Measurements from ENCODE around the gene MS4A6A. TPM values are rescaled to one million over a fixed set of nuclear protein-coding genes. Genes with fewer than 3 reads are reported as not detected.
"Not testable (repeated sequence)": the region's sequence is repeated elsewhere in the genome, so short reads cannot be mapped to it uniquely, and the experiment has no call there.

The MS4A6A gene
- total and polyA plus RNA-seq, 2 experiments from 2014 or later = not detected

- in situ Hi-C loops (cut with MboI) = no loop called here
These were observed 24.2 kb downstream of the MS4A6A start for GRCh38 chr11:60158636-60159035.

GRCh38 chr11:60155931-60156330 is 27.0 kb downstream of the MS4A6A start:
- TF ChIP-seq EZH2phosphoT487 (IDR thresholded peaks at IDR 0.05; ENCODE audit: insufficient read depth, low read depth) (no peak), EZH2 (IDR thresholded peaks at IDR 0.05; ENCODE audit: insufficient read depth, poor library complexity, severe bottlenecking) (no peak)
- no peak overlapping the region for H3K9ac ChIP-seq
- no peaks in the 10 kb centered on the region for H3K27me3 ChIP-seq (replicated peaks; ENCODE audit: insufficient read depth)
- H4K20me1 ChIP-seq (ENCODE audit: insufficient read depth) = no peaks in the 10 kb centered on the region
- H3K9me3 ChIP-seq (ENCODE audit: low read depth) = no peaks in the 10 kb centered on the region
- 39% methylated on average over 3 of the region's 3 CpGs for WGBS, 2 experiments (ENCODE audit: low coverage in 1 of 2, low lambda C conversion rate in 2 of 2, missing lambda C conversion rate in 2 of 2)
- no peaks in the 10 kb centered on the region for H3K36me3 ChIP-seq (ENCODE audit: low read depth)
- no peak overlapping the region for H3K4me3 ChIP-seq
- H3K4me1 ChIP-seq (ENCODE audit: insufficient read depth) = no peaks in the 10 kb centered on the region
- H3F3A ChIP-seq (ENCODE audit: insufficient read depth) = no peaks in the 10 kb centered on the region
- no peaks in the 10 kb centered on the region for H3K9me2 ChIP-seq (ENCODE audit: insufficient read depth)
- in situ Hi-C loops (cut with MboI) = no loop called here
- no peak for DNase-seq
- H3K79me2 ChIP-seq (ENCODE audit: insufficient read depth) = no peaks in the 10 kb centered on the region
- H3K4me2 ChIP-seq (ENCODE audit: unreplicated experiment) = no peak overlapping the region
- H3K27ac ChIP-seq = no peak overlapping the region
- no peak overlapping the region for H2AFZ ChIP-seq

More at GRCh38 chr11:60158636-60159035, 24.2 kb downstream of the MS4A6A start:
- no peak overlapping the region for H3K4me2 ChIP-seq (ENCODE audit: unreplicated experiment)
- H3K27me3 ChIP-seq (replicated peaks; ENCODE audit: insufficient read depth) = no peaks in the 10 kb centered on the region
- H3K4me1 ChIP-seq (ENCODE audit: insufficient read depth) = no peaks in the 10 kb centered on the region
- H3K9me3 ChIP-seq (ENCODE audit: low read depth) = no peaks in the 10 kb centered on the region
- H3F3A ChIP-seq (ENCODE audit: insufficient read depth) = no peaks in the 10 kb centered on the region
- no peak overlapping the region for H3K27ac ChIP-seq
- no peaks in the 10 kb centered on the region for H3K9me2 ChIP-seq (ENCODE audit: insufficient read depth)
- H3K4me3 ChIP-seq = no peak overlapping the region
- no peak overlapping the region for H3K9ac ChIP-seq
- no peak overlapping the region for H2AFZ ChIP-seq
- 59 to 64% methylated on average over 3 of the region's 3 CpGs for WGBS, 2 experiments (ENCODE audit: low coverage in 1 of 2, low lambda C conversion rate in 2 of 2, missing lambda C conversion rate in 2 of 2)
- no peak for DNase-seq
- TF ChIP-seq EZH2phosphoT487 (IDR thresholded peaks at IDR 0.05; ENCODE audit: insufficient read depth, low read depth) (no peak), EZH2 (IDR thresholded peaks at IDR 0.05; ENCODE audit: insufficient read depth, poor library complexity, severe bottlenecking) (no peak)
- no peaks in the 10 kb centered on the region for H4K20me1 ChIP-seq (ENCODE audit: insufficient read depth)
- H3K36me3 ChIP-seq (ENCODE audit: low read depth) = no peaks in the 10 kb centered on the region
- no peaks in the 10 kb centered on the region for H3K79me2 ChIP-seq (ENCODE audit: insufficient read depth)

GRCh38 chr11:60152727-60153126 is 30.2 kb downstream of the MS4A6A start:
- H3K4me2 ChIP-seq (ENCODE audit: unreplicated experiment); in situ Hi-C loops (cut with MboI); H3K9me2 ChIP-seq (ENCODE audit: insufficient read depth): not testable (repeated sequence)

GRCh38 chr11:60150279-60150678 is 32.6 kb downstream of the MS4A6A start:
- H3K9me2 ChIP-seq (ENCODE audit: insufficient read depth) = no peaks in the 10 kb centered on the region
- H3K4me1 ChIP-seq (ENCODE audit: insufficient read depth) = no peaks in the 10 kb centered on the region
- no peak overlapping the region for H3K9ac ChIP-seq
- no peak overlapping the region for H3K4me2 ChIP-seq (ENCODE audit: unreplicated experiment)
- H3K27ac ChIP-seq = no peak overlapping the region
- in situ Hi-C loops (cut with MboI) = no loop called here
- no peaks in the 10 kb centered on the region for H4K20me1 ChIP-seq (ENCODE audit: insufficient read depth)
- TF ChIP-seq EZH2phosphoT487 (IDR thresholded peaks at IDR 0.05; ENCODE audit: insufficient read depth, low read depth) (no peak), EZH2 (IDR thresholded peaks at IDR 0.05; ENCODE audit: insufficient read depth, poor library complexity, severe bottlenecking) (no peak)
- H3K9me3 ChIP-seq (ENCODE audit: low read depth) = no peaks in the 10 kb centered on the region
- DNase-seq = no peak
- H3K79me2 ChIP-seq (ENCODE audit: insufficient read depth) = no peaks in the 10 kb centered on the region
- H3K27me3 ChIP-seq (replicated peaks; ENCODE audit: insufficient read depth) = no peaks in the 10 kb centered on the region
- H2AFZ ChIP-seq = no peak overlapping the region
- H3K36me3 ChIP-seq (ENCODE audit: low read depth) = no peaks in the 10 kb centered on the region
- WGBS, 2 experiments (ENCODE audit: low coverage in 1 of 2, low lambda C conversion rate in 2 of 2, missing lambda C conversion rate in 2 of 2) = 11 to 21% methylated on average over 1 of the region's 1 CpG
- no peaks in the 10 kb centered on the region for H3F3A ChIP-seq (ENCODE audit: insufficient read depth)
- H3K4me3 ChIP-seq = no peak overlapping the region

More at GRCh38 chr11:60152727-60153126, 30.2 kb downstream of the MS4A6A start:
- not testable (repeated sequence) for H3K9me3 ChIP-seq (ENCODE audit: low read depth); H3K36me3 ChIP-seq (ENCODE audit: low read depth); H3K9ac ChIP-seq; H3K79me2 ChIP-seq (ENCODE audit: insufficient read depth); DNase-seq; H4K20me1 ChIP-seq (ENCODE audit: insufficient read depth); H3K27me3 ChIP-seq (replicated peaks; ENCODE audit: insufficient read depth); H3F3A ChIP-seq (ENCODE audit: insufficient read depth); H2AFZ ChIP-seq; H3K27ac ChIP-seq; H3K4me1 ChIP-seq (ENCODE audit: insufficient read depth); H3K4me3 ChIP-seq

- H3K9ac ChIP-seq = no peak overlapping the region
- DNase-seq = no peak
- no peaks in the 10 kb centered on the region for H3K9me2 ChIP-seq (ENCODE audit: insufficient read depth)
- no peaks in the 10 kb centered on the region for H3K27me3 ChIP-seq (replicated peaks; ENCODE audit: insufficient read depth)
- no peaks in the 10 kb centered on the region for H3K79me2 ChIP-seq (ENCODE audit: insufficient read depth)
- no peaks in the 10 kb centered on the region for H3F3A ChIP-seq (ENCODE audit: insufficient read depth)
- no peaks in the 10 kb centered on the region for H3K9me3 ChIP-seq (ENCODE audit: low read depth)
- no peak overlapping the region for H3K4me2 ChIP-seq (ENCODE audit: unreplicated experiment)
- H2AFZ ChIP-seq = no peak overlapping the region
- H3K4me1 ChIP-seq (ENCODE audit: insufficient read depth) = no peaks in the 10 kb centered on the region
- H3K27ac ChIP-seq = no peak overlapping the region
- no peaks in the 10 kb centered on the region for H4K20me1 ChIP-seq (ENCODE audit: insufficient read depth)
- no peaks in the 10 kb centered on the region for H3K36me3 ChIP-seq (ENCODE audit: low read depth)
- TF ChIP-seq EZH2 (IDR thresholded peaks at IDR 0.05; ENCODE audit: insufficient read depth, poor library complexity, severe bottlenecking) (no peak), EZH2phosphoT487 (IDR thresholded peaks at IDR 0.05; ENCODE audit: insufficient read depth, low read depth) (no peak)
- H3K4me3 ChIP-seq = no peak overlapping the region
- in situ Hi-C loops (cut with MboI) = no loop called here
- 28 to 30% methylated on average over 3 of the region's 3 CpGs for WGBS, 2 experiments (ENCODE audit: low coverage in 1 of 2, low lambda C conversion rate in 2 of 2, missing lambda C conversion rate in 2 of 2)
These were observed 37.2 kb downstream of the MS4A6A start for GRCh38 chr11:60145677-60146076.

All from GM23248 (cell line).